Measurements from ENCODE around the gene DNAAF3.
"Not testable (repeated sequence)": the region's sequence is repeated elsewhere in the genome, so short reads cannot be mapped to it uniquely, and the experiment has no call there.

DNAAF3 gene

GRCh38 chr19:55173714-55174409, 7.4 kb upstream of the DNAAF3 start:
- Histone ChIP-seq H3K4me3 (ENCODE audit: low read length, poor library complexity, severe bottlenecking) (no peak overlapping the region), H3K79me2 (ENCODE audit: insufficient read depth, low read length) (no peaks in the 10 kb centered on the region), H3K9me3 (ENCODE audit: insufficient read depth, low read depth, low read length) (no peaks in the 10 kb centered on the region), H3K4me1 (ENCODE audit: insufficient read depth, low read length, poor library complexity, severe bottlenecking) (no peaks in the 10 kb centered on the region), H2AFZ (ENCODE audit: low read length) (no peak overlapping the region), H4K20me1 (ENCODE audit: insufficient read depth, low read length, poor library complexity, severe bottlenecking) (no peaks in the 10 kb centered on the region), H3K9ac (ENCODE audit: low read depth, low read length, poor library complexity, severe bottlenecking) (no peak overlapping the region), H3K4me2 (ENCODE audit: low read depth, low read length, poor library complexity, severe bottlenecking) (no peak overlapping the region), H3K36me3 (ENCODE audit: insufficient read depth, low read length) (no peaks in the 10 kb centered on the region), H3K9me2 (replicated peaks; ENCODE audit: low read depth, low read length) (no peaks in the 10 kb centered on the region), H3F3A (ENCODE audit: low read depth) (no peaks in the 10 kb centered on the region), H3K27me3 (ENCODE audit: insufficient read depth, low read length, poor library complexity, severe bottlenecking) (no peaks in the 10 kb centered on the region)
- TF ChIP-seq EZH2phosphoT487 (IDR thresholded peaks at IDR 0.05; ENCODE audit: borderline replicate concordance) (no peak), CTCF (conservative IDR thresholded peaks at IDR 0.05; ENCODE audit: low read length) (no peak)

DNA sequence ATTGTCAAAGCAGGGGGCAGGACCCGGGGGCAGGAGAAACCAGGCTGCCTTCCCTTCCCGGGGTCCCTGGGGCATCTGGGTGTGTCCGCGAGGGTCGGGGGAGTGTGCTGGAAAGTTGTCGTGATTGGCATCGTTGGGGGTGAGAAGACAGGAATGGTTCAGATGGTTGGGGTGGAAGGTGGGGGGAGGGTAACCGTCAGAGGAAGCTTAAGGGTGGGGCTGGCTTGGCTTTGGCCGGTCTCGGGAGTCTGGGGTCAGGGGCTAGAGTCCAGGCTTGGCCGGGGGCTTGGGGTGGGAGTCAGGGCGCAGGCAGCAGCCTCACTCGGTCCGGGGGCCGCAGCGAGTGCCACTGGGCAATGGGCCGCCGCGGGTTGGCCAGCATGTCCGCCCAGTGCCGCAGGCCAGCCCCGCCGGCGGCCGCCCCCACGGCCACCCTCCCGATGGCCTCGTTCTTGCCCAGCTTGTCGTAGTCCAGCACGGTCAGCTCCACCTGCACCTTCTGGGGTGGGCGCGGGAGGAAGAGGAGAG, 6.8 kb upstream of the DNAAF3 start:
- H2AFZ ChIP-seq (ENCODE audit: low read length) = no peak overlapping the region
- H3K4me1 ChIP-seq (ENCODE audit: insufficient read depth, low read length, poor library complexity, severe bottlenecking) = no peaks in the 10 kb centered on the region
- TF ChIP-seq EZH2phosphoT487 (IDR thresholded peaks at IDR 0.05; ENCODE audit: borderline replicate concordance) (no peak), CTCF (conservative IDR thresholded peaks at IDR 0.05; ENCODE audit: low read length) (no peak)
- no peaks in the 10 kb centered on the region for H3F3A ChIP-seq (ENCODE audit: low read depth)
- no peaks in the 10 kb centered on the region for H3K9me3 ChIP-seq (ENCODE audit: insufficient read depth, low read depth, low read length)
- no peaks in the 10 kb centered on the region for H3K9me2 ChIP-seq (replicated peaks; ENCODE audit: low read depth, low read length)
- H3K9ac ChIP-seq (ENCODE audit: low read depth, low read length, poor library complexity, severe bottlenecking) = no peak overlapping the region
- H3K4me3 ChIP-seq (ENCODE audit: low read length, poor library complexity, severe bottlenecking) = no peak overlapping the region
- H3K4me2 ChIP-seq (ENCODE audit: low read depth, low read length, poor library complexity, severe bottlenecking) = no peak overlapping the region
- no peaks in the 10 kb centered on the region for H4K20me1 ChIP-seq (ENCODE audit: insufficient read depth, low read length, poor library complexity, severe bottlenecking)
- H3K36me3 ChIP-seq (ENCODE audit: insufficient read depth, low read length) = no peaks in the 10 kb centered on the region
- no peaks in the 10 kb centered on the region for H3K79me2 ChIP-seq (ENCODE audit: insufficient read depth, low read length)
- no peaks in the 10 kb centered on the region for H3K27me3 ChIP-seq (ENCODE audit: insufficient read depth, low read length, poor library complexity, severe bottlenecking)

GRCh38 chr19:55172741-55173140, 6.3 kb upstream of the DNAAF3 start:
- Histone ChIP-seq H3K9ac (ENCODE audit: low read depth, low read length, poor library complexity, severe bottlenecking) (no peak overlapping the region), H3K27me3 (ENCODE audit: insufficient read depth, low read length, poor library complexity, severe bottlenecking) (no peaks in the 10 kb centered on the region), H3K4me1 (ENCODE audit: insufficient read depth, low read length, poor library complexity, severe bottlenecking) (no peaks in the 10 kb centered on the region), H3K9me2 (replicated peaks; ENCODE audit: low read depth, low read length) (no peaks in the 10 kb centered on the region), H3K4me3 (ENCODE audit: low read length, poor library complexity, severe bottlenecking) (no peak overlapping the region), H3K4me2 (ENCODE audit: low read depth, low read length, poor library complexity, severe bottlenecking) (no peak overlapping the region), H3F3A (ENCODE audit: low read depth) (no peaks in the 10 kb centered on the region), H3K9me3 (ENCODE audit: insufficient read depth, low read depth, low read length) (no peaks in the 10 kb centered on the region), H3K36me3 (ENCODE audit: insufficient read depth, low read length) (no peaks in the 10 kb centered on the region), H4K20me1 (ENCODE audit: insufficient read depth, low read length, poor library complexity, severe bottlenecking) (no peaks in the 10 kb centered on the region), H2AFZ (ENCODE audit: low read length) (no peak overlapping the region), H3K79me2 (ENCODE audit: insufficient read depth, low read length) (no peaks in the 10 kb centered on the region)
- no peak for TF ChIP-seq EZH2phosphoT487 (IDR thresholded peaks at IDR 0.05; ENCODE audit: borderline replicate concordance)
- TF ChIP-seq CTCF (conservative IDR thresholded peaks at IDR 0.05; ENCODE audit: low read length) = no peak

DNA sequence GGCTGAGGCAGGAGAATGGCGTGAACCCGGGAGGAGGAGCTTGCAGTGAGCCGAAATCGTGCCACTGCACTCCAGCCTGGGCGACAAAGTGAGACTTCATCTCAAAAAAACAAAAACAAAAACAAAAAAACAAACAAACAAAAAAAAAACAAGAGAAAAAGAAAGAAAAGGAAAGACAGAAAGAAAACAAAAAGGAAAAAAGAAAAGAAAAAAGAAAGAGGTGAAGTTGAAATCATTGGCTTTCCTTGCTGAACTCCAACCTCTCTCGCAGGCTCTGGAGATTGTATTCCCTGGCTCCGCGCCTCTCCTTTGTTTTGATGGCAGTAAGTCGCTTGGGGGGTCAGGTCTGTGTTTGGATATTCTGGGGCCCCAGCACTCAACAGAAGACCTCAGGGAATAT, 5.9 kb upstream of the DNAAF3 start:
- H3K9me3 ChIP-seq (ENCODE audit: insufficient read depth, low read depth, low read length); H3K79me2 ChIP-seq (ENCODE audit: insufficient read depth, low read length); H3K4me1 ChIP-seq (ENCODE audit: insufficient read depth, low read length, poor library complexity, severe bottlenecking); H3F3A ChIP-seq (ENCODE audit: low read depth); H3K9me2 ChIP-seq (replicated peaks; ENCODE audit: low read depth, low read length); H3K27me3 ChIP-seq (ENCODE audit: insufficient read depth, low read length, poor library complexity, severe bottlenecking); H4K20me1 ChIP-seq (ENCODE audit: insufficient read depth, low read length, poor library complexity, severe bottlenecking); H3K4me2 ChIP-seq (ENCODE audit: low read depth, low read length, poor library complexity, severe bottlenecking); H3K9ac ChIP-seq (ENCODE audit: low read depth, low read length, poor library complexity, severe bottlenecking); H2AFZ ChIP-seq (ENCODE audit: low read length); H3K36me3 ChIP-seq (ENCODE audit: insufficient read depth, low read length); H3K4me3 ChIP-seq (ENCODE audit: low read length, poor library complexity, severe bottlenecking): not testable (repeated sequence)

Measured in Loucy (cell line).